ENCODE measurements around the gene PRPF19. TPM values are rescaled to one million over a fixed set of nuclear protein-coding genes. Genes with fewer than 3 reads are reported as not detected.
A peak's percentile ranks its signal among the peaks of the same experiment; 100 is the strongest.

The PRPF19 gene
- total and polyA plus RNA-seq, 9 of the 15 experiments (the other 6 are each of a cell fraction or from before 2014, with no cell fraction given) = 9.4 to 212 (median 73.2) TPM

DNA sequence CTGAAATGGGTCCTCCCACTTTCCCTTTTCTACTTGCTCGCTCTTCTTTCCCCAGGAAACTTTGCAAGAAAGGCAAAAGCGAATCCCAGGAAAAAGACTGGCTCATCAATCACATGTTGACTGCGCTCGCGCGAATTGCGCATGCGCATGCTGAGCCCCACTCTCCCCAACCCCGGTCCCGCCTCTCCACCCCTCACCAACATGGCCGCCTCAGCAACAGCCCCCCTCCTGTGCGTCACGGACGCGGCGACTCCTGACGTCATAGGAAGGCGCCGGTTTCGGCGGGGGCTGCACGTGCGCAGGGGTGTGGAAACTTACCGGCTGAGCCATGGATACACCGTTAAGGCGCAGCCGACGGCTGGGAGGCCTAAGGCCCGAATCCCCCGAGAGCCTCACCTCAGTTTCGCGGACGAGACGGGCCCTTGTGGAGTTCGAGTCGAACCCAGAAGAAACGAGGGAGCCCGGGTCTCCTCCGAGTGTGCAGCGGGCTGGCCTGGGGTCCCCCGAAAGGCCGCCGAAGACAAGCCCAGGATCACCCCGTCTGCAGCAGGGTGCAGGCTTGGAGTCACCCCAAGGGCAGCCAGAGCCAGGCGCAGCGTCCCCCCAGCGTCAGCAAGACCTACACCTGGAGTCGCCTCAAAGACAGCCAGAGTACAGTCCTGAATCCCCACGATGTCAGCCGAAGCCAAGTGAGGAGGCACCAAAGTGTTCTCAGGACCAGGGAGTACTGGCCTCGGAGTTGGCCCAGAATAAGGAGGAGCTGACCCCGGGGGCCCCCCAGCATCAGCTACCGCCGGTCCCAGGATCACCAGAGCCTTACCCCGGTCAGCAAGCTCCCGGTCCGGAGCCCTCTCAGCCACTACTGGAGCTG is 64.4 kb downstream of the PRPF19 start, which contains the start of gene CCDC86 (continued):
- TF ChIP-seq, protein P1, sequence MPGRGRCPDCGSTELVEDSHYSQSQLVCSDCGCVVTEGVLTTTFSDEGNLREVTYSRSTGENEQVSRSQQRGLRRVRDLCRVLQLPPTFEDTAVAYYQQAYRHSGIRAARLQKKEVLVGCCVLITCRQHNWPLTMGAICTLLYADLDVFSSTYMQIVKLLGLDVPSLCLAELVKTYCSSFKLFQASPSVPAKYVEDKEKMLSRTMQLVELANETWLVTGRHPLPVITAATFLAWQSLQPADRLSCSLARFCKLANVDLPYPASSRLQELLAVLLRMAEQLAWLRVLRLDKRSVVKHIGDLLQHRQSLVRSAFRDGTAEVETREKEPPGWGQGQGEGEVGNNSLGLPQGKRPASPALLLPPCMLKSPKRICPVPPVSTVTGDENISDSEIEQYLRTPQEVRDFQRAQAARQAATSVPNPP (IDR thresholded peaks at IDR 0.05; ENCODE audit: borderline replicate concordance, insufficient read depth, insufficient read length) = no peak
- no peak for TF ChIP-seq STAT5B (CRISPR knock-in tag; IDR thresholded peaks at IDR 0.05)
- peak; percentile 100 for TF ChIP-seq CREB1 (IDR thresholded peaks at IDR 0.05)
- TF ChIP-seq CREB1 (CRISPR knock-in tag; IDR thresholded peaks at IDR 0.05) = peak; percentile 100
- 0 out of 2 replicates have a peak, but pooled peaks have one; percentile 12 for TF ChIP-seq ZNF431 (CRISPR knock-in tag; IDR thresholded peaks at IDR 0.05)
- TF ChIP-seq EGR1 (conservative IDR thresholded peaks at IDR 0.05) = peak; percentile 67
- no peak for TF ChIP-seq NONO (IDR thresholded peaks at IDR 0.05; ENCODE audit: low read depth in 2 of 2, low read length in 1 of 2)
- TF ChIP-seq, protein P2, sequence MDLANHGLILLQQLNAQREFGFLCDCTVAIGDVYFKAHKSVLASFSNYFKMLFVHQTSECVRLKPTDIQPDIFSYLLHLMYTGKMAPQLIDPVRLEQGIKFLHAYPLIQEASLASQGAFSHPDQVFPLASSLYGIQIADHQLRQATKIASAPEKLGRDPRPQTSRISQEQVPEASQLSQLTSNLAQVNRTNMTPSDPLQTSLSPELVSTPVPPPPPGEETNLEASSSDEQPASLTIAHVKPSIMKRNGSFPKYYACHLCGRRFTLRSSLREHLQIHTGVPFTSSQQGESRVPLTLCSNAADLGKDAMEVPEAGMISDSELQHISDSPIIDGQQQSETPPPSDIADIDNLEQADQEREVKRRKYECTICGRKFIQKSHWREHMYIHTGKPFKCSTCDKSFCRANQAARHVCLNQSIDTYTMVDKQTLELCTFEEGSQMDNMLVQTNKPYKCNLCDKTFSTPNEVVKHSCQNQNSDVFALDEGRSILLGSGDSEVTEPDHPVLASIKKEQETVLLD (IDR thresholded peaks at IDR 0.05) = peak; percentile 97
- TF ChIP-seq HMG20B (CRISPR knock-in tag; IDR thresholded peaks at IDR 0.05) = no peak
- TF ChIP-seq POLR2A (conservative IDR thresholded peaks at IDR 0.05) = peak; percentile 72
- TF ChIP-seq, protein P3, sequence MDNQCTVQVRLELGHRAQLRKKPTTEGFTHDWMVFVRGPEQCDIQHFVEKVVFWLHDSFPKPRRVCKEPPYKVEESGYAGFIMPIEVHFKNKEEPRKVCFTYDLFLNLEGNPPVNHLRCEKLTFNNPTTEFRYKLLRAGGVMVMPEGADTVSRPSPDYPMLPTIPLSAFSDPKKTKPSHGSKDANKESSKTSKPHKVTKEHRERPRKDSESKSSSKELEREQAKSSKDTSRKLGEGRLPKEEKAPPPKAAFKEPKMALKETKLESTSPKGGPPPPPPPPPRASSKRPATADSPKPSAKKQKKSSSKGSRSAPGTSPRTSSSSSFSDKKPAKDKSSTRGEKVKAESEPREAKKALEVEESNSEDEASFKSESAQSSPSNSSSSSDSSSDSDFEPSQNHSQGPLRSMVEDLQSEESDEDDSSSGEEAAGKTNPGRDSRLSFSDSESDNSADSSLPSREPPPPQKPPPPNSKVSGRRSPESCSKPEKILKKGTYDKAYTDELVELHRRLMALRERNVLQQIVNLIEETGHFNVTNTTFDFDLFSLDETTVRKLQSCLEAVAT (IDR thresholded peaks at IDR 0.05) = peak in 1 of 2 experiments; percentile 87; a peak in 2 of 4 replicates
- TF ChIP-seq, protein P4, sequence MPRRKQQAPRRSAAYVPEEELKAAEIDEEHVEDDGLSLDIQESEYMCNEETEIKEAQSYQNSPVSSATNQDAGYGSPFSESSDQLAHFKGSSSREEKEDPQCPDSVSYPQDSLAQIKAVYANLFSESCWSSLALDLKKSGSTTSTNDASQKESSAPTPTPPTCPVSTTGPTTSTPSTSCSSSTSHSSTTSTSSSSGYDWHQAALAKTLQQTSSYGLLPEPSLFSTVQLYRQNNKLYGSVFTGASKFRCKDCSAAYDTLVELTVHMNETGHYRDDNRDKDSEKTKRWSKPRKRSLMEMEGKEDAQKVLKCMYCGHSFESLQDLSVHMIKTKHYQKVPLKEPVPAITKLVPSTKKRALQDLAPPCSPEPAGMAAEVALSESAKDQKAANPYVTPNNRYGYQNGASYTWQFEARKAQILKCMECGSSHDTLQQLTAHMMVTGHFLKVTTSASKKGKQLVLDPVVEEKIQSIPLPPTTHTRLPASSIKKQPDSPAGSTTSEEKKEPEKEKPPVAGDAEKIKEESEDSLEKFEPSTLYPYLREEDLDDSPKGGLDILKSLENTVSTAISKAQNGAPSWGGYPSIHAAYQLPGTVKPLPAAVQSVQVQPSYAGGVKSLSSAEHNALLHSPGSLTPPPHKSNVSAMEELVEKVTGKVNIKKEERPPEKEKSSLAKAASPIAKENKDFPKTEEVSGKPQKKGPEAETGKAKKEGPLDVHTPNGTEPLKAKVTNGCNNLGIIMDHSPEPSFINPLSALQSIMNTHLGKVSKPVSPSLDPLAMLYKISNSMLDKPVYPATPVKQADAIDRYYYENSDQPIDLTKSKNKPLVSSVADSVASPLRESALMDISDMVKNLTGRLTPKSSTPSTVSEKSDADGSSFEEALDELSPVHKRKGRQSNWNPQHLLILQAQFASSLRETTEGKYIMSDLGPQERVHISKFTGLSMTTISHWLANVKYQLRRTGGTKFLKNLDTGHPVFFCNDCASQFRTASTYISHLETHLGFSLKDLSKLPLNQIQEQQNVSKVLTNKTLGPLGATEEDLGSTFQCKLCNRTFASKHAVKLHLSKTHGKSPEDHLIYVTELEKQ (CRISPR knock-in tag; IDR thresholded peaks at IDR 0.05) = no peak
- peak; percentile 96 for TF ChIP-seq ATF7 (IDR thresholded peaks at IDR 0.05)
- TF ChIP-seq MED1 (CRISPR knock-in tag; IDR thresholded peaks at IDR 0.05; ENCODE audit: borderline replicate concordance) = no peak
- TF ChIP-seq RBM22 (IDR thresholded peaks at IDR 0.05; ENCODE audit: low read depth, low read length, poor library complexity, severe bottlenecking) = no peak
- no peak for TF ChIP-seq ZNF561 (CRISPR knock-in tag; conservative IDR thresholded peaks at IDR 0.05)
- 0 out of 4 replicates have a peak, but pooled peaks of 1 of the 2 experiments have one; percentile 66 for TF ChIP-seq KDM4B (IDR thresholded peaks at IDR 0.05; ENCODE audit: borderline replicate concordance in 2 of 2, low read depth in 1 of 2)
